Kidney (tissue), 14 donors: ENCODE data around the gene NKAIN2. TPM values are rescaled to one million over a fixed set of nuclear protein-coding genes. Genes with fewer than 3 reads are reported as not detected.
"Not testable (repeated sequence)": the region's sequence is repeated elsewhere in the genome, so short reads cannot be mapped to it uniquely, and the experiment has no call there.

ENCODE experiments used
- DNase-seq, 5 donors: peaks; one replicate each; pipeline ENCODE4 v3.0.0-alpha.2; 2013 to 2020
- FAIRE-seq: peaks from 2 replicates; lab custom pipeline; 2012; peaks lifted over from hg19 to GRCh38; lab: Jason Lieb, UNC
- H3K27ac ChIP-seq, 2 donors: one replicate each; pipeline ENCODE4 v1.7.0; 2013; ENCODE audit warnings: low read depth in 2 of 2, low read length in 2 of 2, inconsistent platforms in 1 of 2
- H3K27me3 ChIP-seq: one replicate; pipeline ENCODE4 v1.7.1; 2013; ENCODE audit warnings: low read length, inconsistent platforms; ENCODE audit not compliant: control insufficient read depth, insufficient read depth
- H3K36me3 ChIP-seq, 3 donors: one replicate each; pipeline versions ENCODE4 v1.7.0 to v1.7.1; 2013; ENCODE audit warnings: low read length in 3 of 3, control low read depth in 1 of 3, inconsistent platforms in 1 of 3; ENCODE audit not compliant: insufficient read depth in 3 of 3, control insufficient read depth in 2 of 3
- H3K4me1 ChIP-seq, 3 donors: one replicate each; pipeline versions ENCODE4 v1.7.0 to v1.7.1; 2013; ENCODE audit warnings: low read length in 3 of 3, inconsistent platforms in 1 of 3, low read depth in 1 of 3; ENCODE audit not compliant: control insufficient read depth in 2 of 3, insufficient read depth in 2 of 3
- H3K4me3 ChIP-seq, 3 donors: one replicate each; pipeline versions ENCODE4 v1.7.0 to v1.8.1; 2013; ENCODE audit warnings: low read length in 3 of 3, control low read depth in 1 of 3, inconsistent platforms in 1 of 3
- H3K9ac ChIP-seq, 3 donors: one replicate each; pipeline versions ENCODE4 v1.7.0 to v1.7.1; 2013; ENCODE audit warnings: low read length in 3 of 3, control low read depth in 1 of 3, inconsistent platforms in 1 of 3
- H3K9me3 ChIP-seq, 3 donors: one replicate each; pipeline versions ENCODE4 v1.7.0 to v1.7.1; 2013; ENCODE audit warnings: low read length in 3 of 3, control low read depth in 1 of 3, inconsistent platforms in 1 of 3; ENCODE audit not compliant: control insufficient read depth in 2 of 3, insufficient read depth in 1 of 3
- CTCF ChIP-seq: IDR thresholded peaks from 3 replicates; pipeline ENCODE4 v1.5.1; 2012; ENCODE audit warnings: mild to moderate bottlenecking, moderate library complexity, borderline replicate concordance; ENCODE audit not compliant: insufficient read depth; ENCODE audit errors: extremely low read depth
- intact Hi-C: fragments of 100-400 bp; cut with DNase I; formaldehyde crosslinking; loops from one replicate; pipeline ENCODE4 v1.11.1; 2022
- polyA plus RNA-seq: library from polyadenylated mRNA; stranded (reverse); fragments of 350-450 nt; fragmentation: Illumina TruSeq; extraction: RNeasy Lipid Tissue Mini Kit (QIAGEN cat#74804); gene quantifications from one replicate; pipeline ENCODE4 v1.2.3, GENCODE V29; 2014; ENCODE audit warnings: low read depth, low replicate concordance; ENCODE audit not compliant: insufficient read depth
- total RNA-seq: library from RNA; stranded (reverse); fragmentation: NEBNext Ultra II Directional; extraction: Animal tissue kit (Norgen Biotek cat#: 25700); gene quantifications from one replicate; pipeline ENCODE4 v1.2.1, GENCODE V29; 2021
- donor health status: control.
- donor health status: control.
- donor health status: control.
- donor health status: control.
- donor health status: control.
- donor health status: DM: yes; HTN: yes; CAD: no.
- donor health status: Normal renal cell carcinoma (clear cell type).

Gene NKAIN2
- total and polyA plus RNA-seq, 2 donors from 2014 or later, result 0.39 to 1.8 TPM

GRCh38 chr6:124008988-124009765 lies 205.5 kb downstream of the NKAIN2 start:
- DNase-seq, result no peak
- H3K36me3 ChIP-seq, result no peaks in the 10 kb centered on the region
- no peaks in the 10 kb centered on the region for H3K27me3 ChIP-seq
- H3K9ac ChIP-seq, result no peak overlapping the region
- intact Hi-C loops, result no loop called here
- no peaks in the 10 kb centered on the region for H3K4me1 ChIP-seq
- no peak overlapping the region for H3K4me3 ChIP-seq
- H3K9me3 ChIP-seq, result no peaks in the 10 kb centered on the region
- no peak for FAIRE-seq
- no peak overlapping the region for H3K27ac ChIP-seq
- TF ChIP-seq CTCF, result no peak

DNA sequence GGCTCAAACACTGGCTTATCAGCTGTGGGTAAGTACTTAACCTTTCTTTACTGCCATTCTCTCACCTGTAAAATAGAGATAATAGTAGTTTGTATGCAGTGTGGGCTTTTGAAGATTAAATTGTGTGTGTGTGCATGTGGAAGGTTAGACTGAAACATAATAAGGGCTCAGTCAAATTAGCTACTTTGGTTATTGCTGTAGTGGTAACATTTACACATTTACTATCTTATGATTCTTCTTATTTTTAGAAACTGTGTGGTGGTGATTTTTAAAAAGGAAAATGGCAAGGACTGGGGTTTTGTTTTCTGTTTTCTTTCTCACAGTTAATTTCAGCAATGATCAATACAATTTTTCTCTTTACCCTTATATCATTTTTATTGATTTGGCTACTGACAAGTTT lies 206.9 kb downstream of the NKAIN2 start:
- FAIRE-seq (no peak), DNase-seq (no peak)
- TF ChIP-seq CTCF, result no peak
- Histone ChIP-seq H3K27ac (no peak overlapping the region), H3K4me1 (no peaks in the 10 kb centered on the region), H3K9me3 (no peaks in the 10 kb centered on the region), H3K4me3 (no peak overlapping the region), H3K9ac (no peak overlapping the region), H3K36me3 (no peaks in the 10 kb centered on the region), H3K27me3 (no peaks in the 10 kb centered on the region)
- intact Hi-C loops, result no loop called here

DNA sequence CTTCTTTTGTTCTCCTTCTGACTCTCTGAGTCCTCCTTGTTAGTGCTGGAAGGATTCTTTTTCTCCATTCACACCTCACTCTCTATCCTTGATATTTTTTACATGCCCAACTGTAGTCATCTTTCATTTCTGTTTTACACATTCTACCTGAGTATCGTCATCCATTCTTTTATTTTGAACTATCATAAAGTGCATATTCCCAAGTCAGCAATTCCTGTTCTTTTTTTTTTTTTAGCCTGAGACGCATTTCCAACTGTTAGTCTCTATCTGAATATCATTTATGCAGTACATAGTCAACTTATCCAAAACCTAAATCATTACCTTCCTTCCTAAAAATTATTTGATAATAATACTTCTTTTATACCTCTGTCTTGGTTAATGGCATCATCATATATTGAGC lies 207.5 kb downstream of the NKAIN2 start:
- DNase-seq (no peak), FAIRE-seq (no peak)
- Histone ChIP-seq H3K9me3 (no peaks in the 10 kb centered on the region), H3K27ac (no peak overlapping the region), H3K4me1 (no peaks in the 10 kb centered on the region), H3K4me3 (no peak overlapping the region), H3K9ac (no peak overlapping the region), H3K36me3 (no peaks in the 10 kb centered on the region), H3K27me3 (no peaks in the 10 kb centered on the region)
- intact Hi-C loops, result no loop called here
- TF ChIP-seq CTCF, result no peak

- FAIRE-seq, H3K27me3 ChIP-seq, H3K36me3 ChIP-seq, H3K4me1 ChIP-seq, H3K9me3 ChIP-seq, H3K4me3 ChIP-seq, H3K27ac ChIP-seq, DNase-seq, intact Hi-C loops, H3K9ac ChIP-seq: not testable (repeated sequence)
Observed at GRCh38 chr6:124022051-124022450, 218.4 kb downstream of the NKAIN2 start.
